BJ (cell line): ENCODE data around the gene TOM1L1. TPM values are rescaled to one million over a fixed set of nuclear protein-coding genes. Genes with fewer than 3 reads are reported as not detected.

Experiments used
- CTCF ChIA-PET: fragments of 350-600 bp; formaldehyde crosslinking; extraction: SDS; loops from one replicate; lab custom pipeline; 2021; ENCODE audit warnings: antibody characterized with exemption, inconsistent platforms; lab: Yijun Ruan, JAX
- POLR2A ChIA-PET: fragments of 300-600 bp; sonication (Branson Sonifier 250); formaldehyde crosslinking; extraction: SDS; loops from one replicate; lab custom pipeline; 2021; ENCODE audit warnings: antibody characterized with exemption; lab: Charles Lee
- DNase-seq: peaks from one replicate; pipeline ENCODE4 v3.0.0-alpha.2; 2011; ENCODE audit warnings: low read depth
- H3K27me3 ChIP-seq: 2 replicates; pipeline ENCODE4 v1.6.0; 2011; ENCODE audit warnings: low read length; ENCODE audit not compliant: control insufficient read depth, insufficient read depth
- H3K36me3 ChIP-seq: 2 replicates; pipeline ENCODE4 v1.5.1; 2011; ENCODE audit warnings: low read length; ENCODE audit not compliant: control insufficient read depth, insufficient read depth
- H3K4me3 ChIP-seq: 2 replicates; pipeline ENCODE4 v1.5.1; 2011; ENCODE audit warnings: low read depth, mild to moderate bottlenecking, control low read depth, low read length
- CTCF ChIP-seq: IDR thresholded peaks from 2 replicates; pipeline ENCODE4 v1.5.1; 2011; ENCODE audit warnings: low read depth, mild to moderate bottlenecking, control low read depth, inconsistent platforms, low read length, moderate library complexity; ENCODE audit not compliant: insufficient read depth
- polyA plus RNA-seq: library from polyadenylated mRNA; depleted of rRNA; stranded (reverse); fragments of >200 nt; gene quantifications from 2 replicates; pipeline ENCODE4 v1.2.3, GENCODE V29; 2011

Gene TOM1L1
- polyA plus RNA-seq, 1 experiment: 31.2 TPM

DNA sequence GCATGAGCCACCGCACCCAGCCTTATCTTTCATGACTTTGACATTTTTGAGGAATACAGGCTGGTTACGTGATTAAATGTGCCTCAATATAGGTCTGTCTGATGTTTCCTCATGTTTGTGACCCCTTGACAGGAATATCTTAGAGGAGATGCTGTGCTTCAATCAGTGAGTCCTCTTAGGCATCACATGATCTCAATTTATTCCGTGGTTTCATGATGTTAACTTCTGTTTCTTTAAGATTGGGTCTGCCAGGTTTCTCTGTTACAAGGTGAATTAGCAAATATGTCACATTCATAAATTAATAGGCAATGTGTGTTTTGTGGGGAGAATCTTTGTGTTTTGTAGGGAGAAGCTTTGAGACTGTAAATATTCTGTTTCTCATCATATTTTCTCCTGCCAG, 71.2 kb downstream of the TOM1L1 start:
- CTCF ChIA-PET: no interaction called here
- no peak for DNase-seq
- no peak for TF ChIP-seq CTCF
- Histone ChIP-seq H3K27me3 (no peaks in the 10 kb centered on the region), H3K36me3 (no peaks in the 10 kb centered on the region), H3K4me3 (no peak overlapping the region)
- POLR2A ChIA-PET: no interaction called here

DNA sequence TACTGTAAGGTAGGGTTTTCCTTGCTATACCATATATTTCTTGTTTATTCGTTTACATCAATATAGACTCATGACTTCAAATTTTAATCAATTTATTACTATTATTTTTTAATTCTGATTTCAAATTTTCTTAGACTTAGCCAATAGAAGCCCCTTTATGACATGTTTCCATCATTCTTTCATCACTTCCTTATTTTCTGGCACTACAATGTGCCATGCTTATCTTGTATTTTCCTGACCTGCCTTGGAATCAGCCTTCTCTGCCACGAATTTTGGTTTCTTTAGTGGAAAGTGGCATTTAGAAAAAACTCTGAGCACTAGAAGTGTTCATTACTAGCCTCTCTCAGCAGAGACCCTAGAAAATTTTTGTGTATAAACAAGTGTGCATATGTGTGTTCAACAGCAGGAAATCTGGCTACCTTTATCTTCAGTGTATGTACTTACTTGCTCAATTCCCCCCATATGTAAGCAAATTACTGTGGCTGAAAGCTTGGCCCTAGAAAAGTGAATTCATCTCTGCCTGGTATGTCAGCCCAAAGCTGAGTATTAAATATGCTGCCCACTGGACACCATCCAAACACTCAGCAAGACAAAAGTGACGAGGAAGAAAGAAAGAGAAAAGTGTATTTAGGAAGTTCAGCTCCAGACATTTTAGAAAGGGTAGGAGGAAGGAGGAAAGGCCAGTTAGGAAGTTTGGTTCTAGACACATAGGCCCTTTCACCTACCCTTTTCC, 71.9 kb downstream of the TOM1L1 start:
- ChIA-PET POLR2A (no interaction called here), CTCF (interaction anchor here (1.2 kb wide), 2 partner anchors 21 to 24 kb away, joined by 3 to 8 read pairs; no protein-coding TSS in a partner anchor)
- Histone ChIP-seq H3K4me3 (no peak overlapping the region), H3K36me3 (no peaks in the 10 kb centered on the region), H3K27me3 (no peaks in the 10 kb centered on the region)
- no peak for DNase-seq
- TF ChIP-seq CTCF: no peak

- H3K36me3 ChIP-seq: no peaks in the 10 kb centered on the region
- DNase-seq: no peak
- ChIA-PET POLR2A (no interaction called here), CTCF (no interaction called here)
- no peak for TF ChIP-seq CTCF
- no peaks in the 10 kb centered on the region for H3K27me3 ChIP-seq
- H3K4me3 ChIP-seq: no peak overlapping the region
Observed at GRCh38 chr17:54974759-54975158, 74.1 kb downstream of the TOM1L1 start.

- no peak for TF ChIP-seq CTCF
- H3K36me3 ChIP-seq: no peaks in the 10 kb centered on the region
- POLR2A ChIA-PET: no interaction called here
- no peaks in the 10 kb centered on the region for H3K27me3 ChIP-seq
- no peak overlapping the region for H3K4me3 ChIP-seq
- CTCF ChIA-PET: no interaction called here
- DNase-seq: no peak
Observed at GRCh38 chr17:54976316-54976715, 75.7 kb downstream of the TOM1L1 start.

GRCh38 chr17:54977744-54978143, 77.1 kb downstream of the TOM1L1 start:
- no peak for DNase-seq
- ChIA-PET POLR2A (no interaction called here), CTCF (interaction anchor here (1.8 kb wide), 1 partner anchor 15 kb away, joined by 10 read pairs; no protein-coding TSS in a partner anchor)
- Histone ChIP-seq H3K36me3 (no peaks in the 10 kb centered on the region), H3K4me3 (no peak overlapping the region), H3K27me3 (no peaks in the 10 kb centered on the region)
- no peak for TF ChIP-seq CTCF
